ENCODE results near the gene TBX2. TPM values are rescaled to one million over a fixed set of nuclear protein-coding genes. Genes with fewer than 3 reads are reported as not detected.

TBX2 gene
- total and polyA plus RNA-seq, 12 donors, result 4.6 to 31.1 (median 11.8) TPM

DNA sequence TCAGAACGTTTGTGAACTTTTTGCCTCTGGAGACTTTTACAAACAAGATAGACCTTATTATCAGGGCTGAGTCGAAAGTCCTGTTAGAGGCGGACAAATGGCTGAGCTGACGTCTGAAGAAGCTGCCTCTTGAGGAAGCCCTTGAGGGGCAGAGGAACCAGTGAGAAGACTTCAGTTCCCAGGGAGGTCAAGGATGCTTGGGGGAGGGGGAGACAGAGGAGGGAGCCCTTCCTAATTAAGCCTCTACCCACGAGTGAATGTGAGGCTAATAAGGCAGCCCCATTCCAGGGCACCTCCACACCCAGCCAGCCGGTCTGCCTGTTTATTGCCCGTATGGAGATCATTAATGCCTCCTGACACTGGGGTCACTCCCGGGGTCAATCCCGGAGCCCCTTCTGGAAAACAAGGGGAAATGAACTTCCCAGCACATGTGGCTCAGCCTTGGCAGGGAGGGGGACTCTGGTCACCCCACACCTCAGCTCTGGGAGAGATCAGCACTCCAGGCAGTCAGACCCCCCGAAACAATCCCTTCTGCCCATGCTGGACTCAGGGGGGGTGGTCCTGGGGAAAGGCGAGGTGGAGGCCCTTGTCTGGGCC, 43.3 kb downstream of the TBX2 start:
- TF ChIP-seq, protein P1, sequence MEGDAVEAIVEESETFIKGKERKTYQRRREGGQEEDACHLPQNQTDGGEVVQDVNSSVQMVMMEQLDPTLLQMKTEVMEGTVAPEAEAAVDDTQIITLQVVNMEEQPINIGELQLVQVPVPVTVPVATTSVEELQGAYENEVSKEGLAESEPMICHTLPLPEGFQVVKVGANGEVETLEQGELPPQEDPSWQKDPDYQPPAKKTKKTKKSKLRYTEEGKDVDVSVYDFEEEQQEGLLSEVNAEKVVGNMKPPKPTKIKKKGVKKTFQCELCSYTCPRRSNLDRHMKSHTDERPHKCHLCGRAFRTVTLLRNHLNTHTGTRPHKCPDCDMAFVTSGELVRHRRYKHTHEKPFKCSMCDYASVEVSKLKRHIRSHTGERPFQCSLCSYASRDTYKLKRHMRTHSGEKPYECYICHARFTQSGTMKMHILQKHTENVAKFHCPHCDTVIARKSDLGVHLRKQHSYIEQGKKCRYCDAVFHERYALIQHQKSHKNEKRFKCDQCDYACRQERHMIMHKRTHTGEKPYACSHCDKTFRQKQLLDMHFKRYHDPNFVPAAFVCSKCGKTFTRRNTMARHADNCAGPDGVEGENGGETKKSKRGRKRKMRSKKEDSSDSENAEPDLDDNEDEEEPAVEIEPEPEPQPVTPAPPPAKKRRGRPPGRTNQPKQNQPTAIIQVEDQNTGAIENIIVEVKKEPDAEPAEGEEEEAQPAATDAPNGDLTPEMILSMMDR (IDR thresholded peaks at IDR 0.05), result no peak
- Histone ChIP-seq H3K4me1 (no peaks in the 10 kb centered on the region), H3K27me3 (peaks cover 0 to 60% (median 42%) of the 10 kb centered on the region in 7 donors), H3K36me3 (no peaks in the 10 kb centered on the region), H3K4me3 (no peak overlapping the region), H3K9me3 (peaks cover 0 to 4% (median 0%) of the 10 kb centered on the region in 11 donors), H3K27ac (no peak overlapping the region)
- intact Hi-C loops (cut with DNase I), result no loop called here
- WGBS, 2 donors, result 62 to 63% methylated on average over 11 of the region's 11 CpGs
- DNase-seq, result no peak
- no peak for ATAC-seq

DNA sequence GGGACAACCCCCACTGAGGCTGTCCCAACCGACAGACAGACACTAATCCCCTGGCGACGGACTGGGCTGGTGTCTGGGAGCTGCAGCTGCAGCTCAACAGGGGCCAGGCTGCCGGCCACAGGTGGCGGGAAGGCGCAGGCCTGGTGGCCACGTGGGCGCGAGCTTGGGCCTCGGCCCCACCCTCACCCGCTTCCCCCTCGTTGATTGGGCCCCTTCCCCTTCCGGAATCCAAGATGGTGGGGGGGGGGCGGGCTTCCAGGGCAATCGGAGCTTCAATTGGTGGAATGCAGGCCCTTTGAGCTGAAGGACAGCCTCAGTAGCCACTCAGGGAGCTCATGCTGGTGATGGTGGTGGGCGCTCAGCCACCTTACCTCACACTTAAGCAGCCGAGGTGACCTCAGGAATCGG, 43.8 kb downstream of the TBX2 start:
- intact Hi-C loops (cut with DNase I), result no loop called here
- 82 to 83% methylated on average over 18 of the region's 18 CpGs for WGBS, 2 donors
- peaks cover 0 to 64% (median 46%) of the 10 kb centered on the region in 7 donors for H3K27me3 ChIP-seq
- no peak overlapping the region for H3K4me3 ChIP-seq
- no peak for ATAC-seq
- H3K36me3 ChIP-seq, result no peaks in the 10 kb centered on the region
- H3K4me1 ChIP-seq, result no peaks in the 10 kb centered on the region
- DNase-seq, result no peak
- TF ChIP-seq, protein P1 (IDR thresholded peaks at IDR 0.05), result no peak
- H3K9me3 ChIP-seq, result no peaks in the 10 kb centered on the region
- no peak overlapping the region for H3K27ac ChIP-seq

DNA sequence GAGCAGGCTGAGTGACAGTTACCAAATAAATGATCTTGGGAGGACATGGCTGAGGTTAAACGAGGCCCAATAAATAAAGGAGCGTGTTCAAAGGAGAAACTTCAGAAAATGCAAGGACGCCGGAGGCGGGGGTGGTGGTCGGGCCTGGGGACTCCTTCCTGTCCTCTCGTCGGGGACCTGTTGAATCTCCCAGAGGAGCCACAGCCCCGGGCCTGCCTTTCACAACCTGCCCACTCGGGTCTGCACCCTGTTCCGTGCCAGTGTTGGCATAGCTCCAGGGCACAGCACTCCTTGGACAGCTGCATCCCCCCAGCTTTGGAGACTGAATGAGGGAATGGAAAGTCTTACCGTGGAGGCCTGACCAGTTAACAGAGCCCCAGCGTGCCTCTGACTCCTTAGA, 44.4 kb downstream of the TBX2 start:
- Histone ChIP-seq H3K27ac (no peak overlapping the region), H3K4me1 (no peaks in the 10 kb centered on the region), H3K4me3 (no peak overlapping the region), H3K9me3 (no peaks in the 10 kb centered on the region), H3K36me3 (no peaks in the 10 kb centered on the region), H3K27me3 (peaks cover 0 to 70% (median 50%) of the 10 kb centered on the region in 7 donors)
- 83 to 86% methylated on average over 13 of the region's 13 CpGs for WGBS, 2 donors
- ATAC-seq (no peak), DNase-seq (no peak)
- intact Hi-C loops (cut with DNase I), result no loop called here
- TF ChIP-seq, protein P1 (IDR thresholded peaks at IDR 0.05), result no peak

DNA sequence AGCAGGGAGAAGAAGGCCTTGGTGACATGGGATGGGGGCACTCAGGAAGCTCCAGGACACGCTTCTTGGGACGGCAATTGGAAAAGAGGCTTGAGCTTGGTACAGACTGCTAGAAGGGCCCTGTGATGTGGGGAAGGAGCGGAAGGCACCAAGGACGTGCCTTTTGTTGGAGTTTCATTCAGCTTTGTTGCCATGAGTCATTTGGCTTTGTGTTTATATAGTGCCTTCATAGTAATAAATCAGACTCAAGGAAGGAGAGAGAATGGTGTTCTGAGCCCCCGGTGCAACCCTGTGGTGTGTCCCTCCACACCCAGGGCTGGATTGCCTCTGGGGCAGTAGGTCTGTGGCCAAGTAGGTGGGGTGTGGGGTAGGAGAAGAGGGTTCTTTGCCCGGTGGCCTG, 45.2 kb downstream of the TBX2 start:
- Histone ChIP-seq H3K4me1 (no peaks in the 10 kb centered on the region), H3K27ac (no peak overlapping the region), H3K9me3 (no peaks in the 10 kb centered on the region), H3K27me3 (peaks cover 0 to 74% (median 52%) of the 10 kb centered on the region in 7 donors), H3K36me3 (no peaks in the 10 kb centered on the region), H3K4me3 (no peak overlapping the region)
- 87 to 88% methylated on average over 6 of the region's 6 CpGs for WGBS, 2 donors
- DNase-seq (no peak), ATAC-seq (no peak)
- TF ChIP-seq, protein P1 (IDR thresholded peaks at IDR 0.05), result no peak
- intact Hi-C loops (cut with DNase I), result no loop called here
